HEK293T (cell line): ENCODE data around the gene MEF2A.

Experiments used
- CTCF ChIA-PET: fragments of 350-600 bp; formaldehyde crosslinking; extraction: SDS; loops from one replicate; lab custom pipeline; 2021; ENCODE audit warnings: antibody characterized with exemption, inconsistent platforms; lab: Yijun Ruan, JAX
- POLR2A ChIA-PET: fragments of 350-600 bp; formaldehyde crosslinking; extraction: SDS; loops from one replicate; lab custom pipeline; 2020; ENCODE audit warnings: antibody characterized with exemption, inconsistent platforms; lab: Yijun Ruan, JAX
- DNase-seq: peaks from one replicate; pipeline ENCODE4 v3.0.0; 2012; ENCODE audit warnings: mixed read lengths; ENCODE audit errors: extremely low spot score
- ARNT ChIP-seq: fragments of 450-650 bp; IDR thresholded peaks from 2 replicates; pipeline ENCODE4 v1.6.1; 2017; ENCODE audit warnings: mild to moderate bottlenecking
- BHLHE40 ChIP-seq: fragments of 450-650 bp; IDR thresholded peaks from 2 replicates; pipeline ENCODE4 v1.6.1; 2016; ENCODE audit warnings: mild to moderate bottlenecking, moderate library complexity, borderline replicate concordance
- CTBP1 ChIP-seq: fragments of 450-650 bp; IDR thresholded peaks from 2 replicates; pipeline ENCODE4 v1.6.1; 2016; ENCODE audit warnings: borderline replicate concordance
- ELF4 ChIP-seq: fragments of 450-650 bp; IDR thresholded peaks from 2 replicates; pipeline ENCODE4 v1.6.1; 2017; ENCODE audit warnings: antibody characterized with exemption
- FOXA1 ChIP-seq: fragments of 450-650 bp; IDR thresholded peaks from 2 replicates; pipeline ENCODE4 v1.6.1; 2016; ENCODE audit warnings: mild to moderate bottlenecking
- FOXK2 ChIP-seq: fragments of 450-650 bp; IDR thresholded peaks from 2 replicates; pipeline ENCODE4 v1.6.1; 2016; ENCODE audit warnings: mild to moderate bottlenecking
- FOXM1 ChIP-seq: fragments of 450-650 bp; IDR thresholded peaks from 2 replicates; pipeline ENCODE4 v1.6.1; 2017; ENCODE audit warnings: mild to moderate bottlenecking, borderline replicate concordance
- HDGF ChIP-seq: fragments of 450-650 bp; IDR thresholded peaks from 2 replicates; pipeline ENCODE4 v1.6.1; 2017; ENCODE audit warnings: antibody characterized with exemption, borderline replicate concordance
- L3MBTL2 ChIP-seq: fragments of 450-650 bp; conservative IDR thresholded peaks from 2 replicates; pipeline ENCODE4 v1.6.1; 2016; ENCODE audit warnings: mild to moderate bottlenecking
- LEF1 ChIP-seq: fragments of 450-650 bp; IDR thresholded peaks from 2 replicates; pipeline ENCODE4 v1.6.1; 2017; ENCODE audit warnings: mild to moderate bottlenecking, borderline replicate concordance
- NFRKB ChIP-seq: fragments of 450-650 bp; IDR thresholded peaks from 2 replicates; pipeline ENCODE4 v1.6.1; 2016; ENCODE audit warnings: mild to moderate bottlenecking, moderate library complexity
- PKNOX1 ChIP-seq: fragments of 450-650 bp; IDR thresholded peaks from 2 replicates; pipeline ENCODE4 v1.6.1; 2016
- SP1 ChIP-seq: fragments of 450-650 bp; IDR thresholded peaks from 2 replicates; pipeline ENCODE4 v1.6.1; 2017
- SUZ12 ChIP-seq: fragments of 450-650 bp; IDR thresholded peaks from 2 replicates; pipeline ENCODE4 v1.6.1; 2016; ENCODE audit warnings: mild to moderate bottlenecking
- TARDBP ChIP-seq: fragments of 450-650 bp; IDR thresholded peaks from 2 replicates; pipeline ENCODE4 v1.6.1; 2016
- ZNF384 ChIP-seq: fragments of 450-650 bp; IDR thresholded peaks from 2 replicates; pipeline ENCODE4 v1.6.1; 2016

MEF2A gene

GRCh38 chr15:99621767-99622166 is 56.0 kb downstream of the MEF2A start:
- ChIA-PET CTCF (no interaction called here), POLR2A (no interaction called here)
- DNase-seq, result no peak
- TF ChIP-seq TARDBP (no peak), LEF1 (no peak), CTBP1 (no peak), PKNOX1 (no peak), FOXM1 (no peak), FOXK2 (no peak), L3MBTL2 (no peak)

- TF ChIP-seq LEF1, result no peak
- no peak for TF ChIP-seq TARDBP
- no peak for TF ChIP-seq ELF4
- TF ChIP-seq PKNOX1, result no peak
- TF ChIP-seq CTBP1, result no peak
- TF ChIP-seq BHLHE40, result no peak
- TF ChIP-seq SUZ12, result no peak
- TF ChIP-seq NFRKB, result no peak
- TF ChIP-seq FOXA1, result no peak
- POLR2A ChIA-PET, result interaction anchor here (0.7 kb wide), 1 partner anchor 30 kb away, joined by 3 read pairs; no protein-coding TSS in a partner anchor
- no peak for DNase-seq
- CTCF ChIA-PET, result no interaction called here
Measured at GRCh38 chr15:99628374-99629001, 62.7 kb downstream of the MEF2A start.

- TF ChIP-seq FOXK2, result no peak
- TF ChIP-seq ARNT, result no peak
- no peak for TF ChIP-seq LEF1
- no peak for TF ChIP-seq ELF4
- TF ChIP-seq SP1, result no peak
- TF ChIP-seq TARDBP, result no peak
- TF ChIP-seq FOXA1, result no peak
- TF ChIP-seq ZNF384, result no peak
- TF ChIP-seq PKNOX1, result no peak
- no peak for TF ChIP-seq FOXM1
- TF ChIP-seq CTBP1, result no peak
- no peak for TF ChIP-seq HDGF
- TF ChIP-seq L3MBTL2, result no peak
- no peak for TF ChIP-seq NFRKB
- ChIA-PET CTCF (no interaction called here), POLR2A (interaction anchor here (1.3 kb wide), 1 partner anchor 63 kb away, joined by 3 read pairs; no protein-coding TSS in a partner anchor)
- DNase-seq, result no peak
Measured at GRCh38 chr15:99630607-99631131, 64.9 kb downstream of the MEF2A start.

GRCh38 chr15:99631255-99631654 is 65.5 kb downstream of the MEF2A start:
- DNase-seq, result no peak
- no peak for TF ChIP-seq HDGF
- TF ChIP-seq BHLHE40, result no peak
- no peak for TF ChIP-seq FOXA1
- no peak for TF ChIP-seq FOXM1
- no peak for TF ChIP-seq SP1
- no peak for TF ChIP-seq PKNOX1
- TF ChIP-seq ZNF384, result no peak
- TF ChIP-seq TARDBP, result no peak
- no peak for TF ChIP-seq NFRKB
- no peak for TF ChIP-seq L3MBTL2
- TF ChIP-seq LEF1, result no peak
- TF ChIP-seq SUZ12, result no peak
- POLR2A ChIA-PET, result interaction anchor here (1.3 kb wide), 1 partner anchor 64 kb away, joined by 3 read pairs; no protein-coding TSS in a partner anchor
- CTCF ChIA-PET, result no interaction called here

GRCh38 chr15:99632521-99632920 is 66.7 kb downstream of the MEF2A start:
- POLR2A ChIA-PET, result no interaction called here
- CTCF ChIA-PET, result no interaction called here
- TF ChIP-seq ELF4 (no peak), ZNF384 (no peak)
- DNase-seq, result no peak

GRCh38 chr15:99633655-99634054 is 67.9 kb downstream of the MEF2A start:
- TF ChIP-seq FOXA1, result no peak
- no peak for TF ChIP-seq FOXK2
- TF ChIP-seq L3MBTL2, result no peak
- no peak for TF ChIP-seq HDGF
- no peak for TF ChIP-seq PKNOX1
- no peak for TF ChIP-seq SUZ12
- no peak for TF ChIP-seq SP1
- TF ChIP-seq CTBP1, result no peak
- no peak for TF ChIP-seq ZNF384
- TF ChIP-seq BHLHE40, result no peak
- TF ChIP-seq FOXM1, result no peak
- TF ChIP-seq ELF4, result no peak
- TF ChIP-seq TARDBP, result no peak
- no peak for TF ChIP-seq NFRKB
- no peak for DNase-seq
- ChIA-PET CTCF (no interaction called here), POLR2A (no interaction called here)
